ENCODE measurements around the gene PADI3. TPM values are rescaled to one million over a fixed set of nuclear protein-coding genes. Genes with fewer than 3 reads are reported as not detected.

PADI3 gene
- total and polyA plus RNA-seq, 2 donors (not counting 1 experiment from before 2014, with no cell fraction given) = not detected

DNA sequence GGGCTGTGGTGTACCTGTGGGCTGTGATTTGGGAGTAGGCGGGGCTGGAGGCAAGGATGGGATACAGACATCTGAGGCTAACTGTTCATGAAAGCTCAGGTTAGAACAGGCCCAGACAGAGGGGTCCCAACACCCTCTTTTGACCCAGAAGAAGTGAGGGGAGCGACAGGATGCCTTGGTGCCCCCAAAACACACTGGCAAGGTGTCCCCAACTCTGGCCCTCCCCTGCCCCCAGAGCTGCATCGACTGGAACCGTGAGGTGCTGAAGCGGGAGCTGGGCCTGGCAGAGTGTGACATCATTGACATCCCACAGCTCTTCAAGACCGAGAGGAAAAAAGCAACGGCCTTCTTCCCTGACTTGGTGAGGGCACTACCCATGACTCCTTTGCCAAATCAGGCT lies 31.5 kb downstream of the PADI3 start:
- Histone ChIP-seq H3K36me3 (ENCODE audit: control insufficient read depth, insufficient read depth, low read length) (no peaks in the 10 kb centered on the region), H3K4me3 (replicated peaks in 1 of 4; ENCODE audit: control extremely low read depth in 1 of 4, insufficient read depth in 1 of 4, low read depth in 3 of 4, low read length in 4 of 4) (no peak overlapping the region), H2AFZ (ENCODE audit: low read length) (no peak overlapping the region), H3K27ac (ENCODE audit: insufficient read depth, low read length) (no peak overlapping the region), H3K4me1 (ENCODE audit: control insufficient read depth, extremely low read depth, insufficient read depth, low read length) (no peaks in the 10 kb centered on the region), H3K4me2 (ENCODE audit: extremely low read depth, insufficient read depth, low read length) (no peak overlapping the region), H3K9me3 (ENCODE audit: control insufficient read depth, insufficient read depth, low read depth, low read length) (no peaks in the 10 kb centered on the region), H3K79me2 (ENCODE audit: control insufficient read depth, insufficient read depth, low read length) (no peaks in the 10 kb centered on the region), H3K9ac (ENCODE audit: insufficient read depth, low read length) (no peak overlapping the region), H4K20me1 (ENCODE audit: control insufficient read depth, extremely low read depth, insufficient read depth, low read length) (no peaks in the 10 kb centered on the region), H3K27me3 (ENCODE audit: control insufficient read depth, insufficient read depth, low read length) (peaks cover 5% of the 10 kb centered on the region)
- TF ChIP-seq EZH2 (IDR thresholded peaks at IDR 0.05; ENCODE audit: low read length, missing control alignments) = no peak
- TF ChIP-seq, protein P1, sequence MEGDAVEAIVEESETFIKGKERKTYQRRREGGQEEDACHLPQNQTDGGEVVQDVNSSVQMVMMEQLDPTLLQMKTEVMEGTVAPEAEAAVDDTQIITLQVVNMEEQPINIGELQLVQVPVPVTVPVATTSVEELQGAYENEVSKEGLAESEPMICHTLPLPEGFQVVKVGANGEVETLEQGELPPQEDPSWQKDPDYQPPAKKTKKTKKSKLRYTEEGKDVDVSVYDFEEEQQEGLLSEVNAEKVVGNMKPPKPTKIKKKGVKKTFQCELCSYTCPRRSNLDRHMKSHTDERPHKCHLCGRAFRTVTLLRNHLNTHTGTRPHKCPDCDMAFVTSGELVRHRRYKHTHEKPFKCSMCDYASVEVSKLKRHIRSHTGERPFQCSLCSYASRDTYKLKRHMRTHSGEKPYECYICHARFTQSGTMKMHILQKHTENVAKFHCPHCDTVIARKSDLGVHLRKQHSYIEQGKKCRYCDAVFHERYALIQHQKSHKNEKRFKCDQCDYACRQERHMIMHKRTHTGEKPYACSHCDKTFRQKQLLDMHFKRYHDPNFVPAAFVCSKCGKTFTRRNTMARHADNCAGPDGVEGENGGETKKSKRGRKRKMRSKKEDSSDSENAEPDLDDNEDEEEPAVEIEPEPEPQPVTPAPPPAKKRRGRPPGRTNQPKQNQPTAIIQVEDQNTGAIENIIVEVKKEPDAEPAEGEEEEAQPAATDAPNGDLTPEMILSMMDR (conservative IDR thresholded peaks at IDR 0.05 in 1 of 2, IDR thresholded peaks at IDR 0.05 in 1 of 2; ENCODE audit: low read depth in 1 of 2, low read length in 2 of 2) = no peak
- DNase-seq (ENCODE audit: low read depth in 2 of 2) = no peak

DNA sequence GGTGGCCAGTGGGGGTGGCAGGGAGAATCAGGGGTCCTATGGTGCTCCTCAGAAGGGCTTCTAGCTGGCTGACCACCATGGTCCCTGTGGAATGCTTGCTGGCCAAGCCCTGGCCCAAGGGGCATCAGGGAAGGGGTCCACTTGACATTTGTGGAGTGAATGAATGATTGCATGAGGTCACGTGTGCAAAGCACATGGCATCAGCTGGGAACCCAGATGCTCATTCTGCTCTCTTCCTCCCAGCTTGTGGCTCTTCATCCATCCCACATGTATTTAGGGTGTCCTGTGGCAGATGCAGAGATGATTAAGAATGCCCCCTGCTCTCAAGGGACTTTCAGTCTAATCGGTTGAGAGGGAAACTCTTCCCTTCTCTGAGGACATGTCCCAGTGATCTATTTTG lies 32.0 kb downstream of the PADI3 start:
- Histone ChIP-seq H3K27me3 (ENCODE audit: control insufficient read depth, insufficient read depth, low read length) (peaks cover 5% of the 10 kb centered on the region), H3K4me2 (ENCODE audit: extremely low read depth, insufficient read depth, low read length) (no peak overlapping the region), H3K4me3 (replicated peaks in 1 of 4; ENCODE audit: control extremely low read depth in 1 of 4, insufficient read depth in 1 of 4, low read depth in 3 of 4, low read length in 4 of 4) (no peak overlapping the region), H3K9ac (ENCODE audit: insufficient read depth, low read length) (no peak overlapping the region), H3K36me3 (ENCODE audit: control insufficient read depth, insufficient read depth, low read length) (no peaks in the 10 kb centered on the region), H3K79me2 (ENCODE audit: control insufficient read depth, insufficient read depth, low read length) (no peaks in the 10 kb centered on the region), H2AFZ (ENCODE audit: low read length) (no peak overlapping the region), H3K4me1 (ENCODE audit: control insufficient read depth, extremely low read depth, insufficient read depth, low read length) (no peaks in the 10 kb centered on the region), H3K9me3 (ENCODE audit: control insufficient read depth, insufficient read depth, low read depth, low read length) (no peaks in the 10 kb centered on the region), H3K27ac (ENCODE audit: insufficient read depth, low read length) (no peak overlapping the region), H4K20me1 (ENCODE audit: control insufficient read depth, extremely low read depth, insufficient read depth, low read length) (no peaks in the 10 kb centered on the region)
- no peak for DNase-seq (ENCODE audit: low read depth in 2 of 2)
- TF ChIP-seq, protein P1 (conservative IDR thresholded peaks at IDR 0.05 in 1 of 2, IDR thresholded peaks at IDR 0.05 in 1 of 2; ENCODE audit: low read depth in 1 of 2, low read length in 2 of 2) = no peak
- TF ChIP-seq EZH2 (IDR thresholded peaks at IDR 0.05; ENCODE audit: low read length, missing control alignments) = no peak

DNA sequence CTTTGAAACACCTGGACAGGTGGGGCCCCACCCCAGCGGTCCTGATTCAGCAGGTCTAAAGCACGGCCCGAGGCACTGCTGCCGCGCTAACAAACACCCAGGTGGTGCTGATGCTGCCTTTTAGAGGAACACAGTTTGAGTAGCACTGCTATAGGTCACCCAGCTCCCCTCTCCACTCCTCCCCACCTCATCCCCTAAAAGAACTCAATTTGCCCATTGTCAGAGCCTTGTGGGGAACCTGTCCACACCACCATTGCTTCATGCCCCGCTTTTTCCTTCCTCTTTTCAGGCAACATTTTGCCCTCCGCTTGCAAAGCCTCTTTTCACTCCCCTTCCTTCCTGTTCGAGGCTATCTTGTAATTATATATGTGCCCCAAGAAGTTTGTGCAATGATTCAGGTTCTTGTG lies 32.9 kb downstream of the PADI3 start:
- no peak overlapping the region for H3K9ac ChIP-seq (ENCODE audit: insufficient read depth, low read length)
- H3K4me2 ChIP-seq (ENCODE audit: extremely low read depth, insufficient read depth, low read length) = no peak overlapping the region
- H4K20me1 ChIP-seq (ENCODE audit: control insufficient read depth, extremely low read depth, insufficient read depth, low read length) = no peaks in the 10 kb centered on the region
- no peak for DNase-seq (ENCODE audit: low read depth in 2 of 2)
- H3K27me3 ChIP-seq (ENCODE audit: control insufficient read depth, insufficient read depth, low read length) = peaks cover 5% of the 10 kb centered on the region
- H3K36me3 ChIP-seq (ENCODE audit: control insufficient read depth, insufficient read depth, low read length) = no peaks in the 10 kb centered on the region
- H2AFZ ChIP-seq (ENCODE audit: low read length) = no peak overlapping the region
- no peak overlapping the region for H3K27ac ChIP-seq (ENCODE audit: insufficient read depth, low read length)
- no peaks in the 10 kb centered on the region for H3K79me2 ChIP-seq (ENCODE audit: control insufficient read depth, insufficient read depth, low read length)
- no peaks in the 10 kb centered on the region for H3K9me3 ChIP-seq (ENCODE audit: control insufficient read depth, insufficient read depth, low read depth, low read length)
- H3K4me3 ChIP-seq (replicated peaks in 1 of 4; ENCODE audit: control extremely low read depth in 1 of 4, insufficient read depth in 1 of 4, low read depth in 3 of 4, low read length in 4 of 4) = no peak overlapping the region
- no peaks in the 10 kb centered on the region for H3K4me1 ChIP-seq (ENCODE audit: control insufficient read depth, extremely low read depth, insufficient read depth, low read length)
- no peak for TF ChIP-seq EZH2 (IDR thresholded peaks at IDR 0.05; ENCODE audit: low read length, missing control alignments)
- TF ChIP-seq, protein P1 (conservative IDR thresholded peaks at IDR 0.05 in 1 of 2, IDR thresholded peaks at IDR 0.05 in 1 of 2; ENCODE audit: low read depth in 1 of 2, low read length in 2 of 2) = no peak
